ENCODE measurements around the gene SPACDR. TPM values are rescaled to one million over a fixed set of nuclear protein-coding genes. Genes with fewer than 3 reads are reported as not detected.

The SPACDR gene
- total and polyA plus RNA-seq, 2 experiments from 2014 or later: 0.42 to 0.52 TPM

- no peak for TF ChIP-seq ZNF462 (CRISPR knock-in tag; IDR thresholded peaks at IDR 0.05)
- no peak for TF ChIP-seq ZNF331 (CRISPR knock-in tag; IDR thresholded peaks at IDR 0.05; ENCODE audit: low read depth)
These were observed 1.2 kb upstream of the SPACDR start (continued) for GRCh38 chr7:100465299-100465698.

- Histone ChIP-seq H3F3A (replicated peaks; ENCODE audit: low read depth) (no peaks in the 10 kb centered on the region), H3K9me2 (ENCODE audit: insufficient read depth) (no peaks in the 10 kb centered on the region)
- no peak overlapping the region for H3K27ac Mint-ChIP-seq
These were observed 731 bp upstream of the SPACDR start for GRCh38 chr7:100464791-100465190.

More at GRCh38 chr7:100464791-100465190, 731 bp upstream of the SPACDR start:
- Mint-ChIP-seq H3K36me3 (ENCODE audit: low read depth) (no peaks in the 10 kb centered on the region), H3K4me1 (peaks cover 5% of the 10 kb centered on the region), H3K4me3 (no peak overlapping the region), H3K27me3 (ENCODE audit: insufficient read depth, low read depth, poor library complexity) (peaks cover 8% of the 10 kb centered on the region), H3K9me3 (no peaks in the 10 kb centered on the region)
- no peaks in the 10 kb centered on the region for H3K79me2 ChIP-seq (replicated peaks; ENCODE audit: insufficient read depth)
- H3K4me2 ChIP-seq: no peak overlapping the region
- no peak overlapping the region for H2AFZ ChIP-seq
- no peaks in the 10 kb centered on the region for H3K27me3 ChIP-seq (ENCODE audit: insufficient read depth)
- no peaks in the 10 kb centered on the region; the same call in 1 of the 2 replicates for H3K4me1 ChIP-seq (ENCODE audit: insufficient read depth)
- H3K4me3 ChIP-seq: no peak overlapping the region
- no peak for ATAC-seq
- no peak for TF ChIP-seq ZNF462 (CRISPR knock-in tag; IDR thresholded peaks at IDR 0.05)
- no peak for TF ChIP-seq EZH2phosphoT487 (IDR thresholded peaks at IDR 0.05; ENCODE audit: unreplicated experiment)
- TF ChIP-seq ZNF114 (CRISPR knock-in tag; IDR thresholded peaks at IDR 0.05): no peak
- no peak for TF ChIP-seq ZNF331 (CRISPR knock-in tag; IDR thresholded peaks at IDR 0.05; ENCODE audit: low read depth)
- TF ChIP-seq POLR2AphosphoS5 (IDR thresholded peaks at IDR 0.05; ENCODE audit: low read depth): no peak
- TF ChIP-seq JUNB (IDR thresholded peaks at IDR 0.05; ENCODE audit: unreplicated experiment): no peak
- no peak for TF ChIP-seq ETS1 (IDR thresholded peaks at IDR 0.05)
- TF ChIP-seq CREB1 (CRISPR knock-in tag; IDR thresholded peaks at IDR 0.05; ENCODE audit: low read depth): no peak
- H3K36me3 ChIP-seq (ENCODE audit: insufficient read depth): no peaks in the 10 kb centered on the region
- no peaks in the 10 kb centered on the region for H4K20me1 ChIP-seq (replicated peaks; ENCODE audit: insufficient read depth)
- H3K27ac ChIP-seq (ENCODE audit: low read depth): no peak overlapping the region
- no peak for DNase-seq (ENCODE audit: low spot score)

Data from GM23338 (cell line).